CD14-positive monocyte (primary cell): ENCODE measurements around the gene TENT5C. TPM values are rescaled to one million over a fixed set of nuclear protein-coding genes. Genes with fewer than 3 reads are reported as not detected.
A peak's percentile ranks its signal among the peaks of the same experiment; 100 is the strongest.

ENCODE experiments used
- DNase-seq, 3 donors: peaks; one replicate each; pipeline ENCODE4 v3.0.0-alpha.2; 2011 to 2022
- H2AFZ ChIP-seq: 2 replicates; pipeline ENCODE4 v1.6.0; 2012; ENCODE audit warnings: mild to moderate bottlenecking, low read depth, low read length, inconsistent platforms; ENCODE audit not compliant: insufficient read depth, poor library complexity, severe bottlenecking
- H3K27ac ChIP-seq, 2 donors: 1 replicate in 1 of 2; 2 replicates in 1 of 2; pipeline ENCODE4 v1.5.1; 2012 to 2013; ENCODE audit warnings: low read length in 2 of 2, control low read depth in 1 of 2, inconsistent platforms in 1 of 2, low read depth in 1 of 2, mild to moderate bottlenecking in 1 of 2
- H3K27me3 ChIP-seq, 2 donors: one replicate each; pipeline versions ENCODE4 v1.6.0 to v1.6.1; 2011 to 2013; ENCODE audit warnings: low read length in 2 of 2; ENCODE audit not compliant: control insufficient read depth in 2 of 2, insufficient read depth in 2 of 2
- H3K36me3 ChIP-seq, 2 donors: replicated peaks in 1 of 2; 1 replicate in 1 of 2; 2 replicates in 1 of 2; pipeline versions ENCODE4 v1.5.1 to v1.6.1; 2012 to 2013; ENCODE audit warnings: low read length in 2 of 2, control low read depth in 1 of 2, inconsistent platforms in 1 of 2, mild to moderate bottlenecking in 1 of 2; ENCODE audit not compliant: insufficient read depth in 2 of 2, control insufficient read depth in 1 of 2
- H3K4me1 ChIP-seq, 2 donors: 1 replicate in 1 of 2; 2 replicates in 1 of 2; pipeline versions ENCODE4 v1.5.1 to v1.6.1; 2012 to 2013; ENCODE audit warnings: low read length in 2 of 2, control low read depth in 1 of 2, inconsistent platforms in 1 of 2, mild to moderate bottlenecking in 1 of 2, moderate library complexity in 1 of 2; ENCODE audit not compliant: insufficient read depth in 2 of 2, control insufficient read depth in 1 of 2
- H3K4me2 ChIP-seq: replicated peaks from 2 replicates; pipeline ENCODE3; 2012; ENCODE audit warnings: low read length, moderate library complexity, mild to moderate bottlenecking; ENCODE audit not compliant: poor library complexity, severe bottlenecking; ENCODE audit errors: extremely low read depth
- H3K4me3 ChIP-seq, 3 experiments: fragments of 200-600 bp in 1 of 3; sonication (generic) in 1 of 3; replicated peaks in 1 of 3; 1 replicate in 2 of 3; 2 replicates in 1 of 3; pipeline ENCODE4 v1.5.1; 2011 to 2013; ENCODE audit warnings: low read length in 3 of 3, mild to moderate bottlenecking in 3 of 3, control low read depth in 2 of 3, low read depth in 2 of 3, inconsistent platforms in 1 of 3, moderate library complexity in 1 of 3
- H3K79me2 ChIP-seq: 2 replicates; pipeline ENCODE4 v1.6.0; 2012; ENCODE audit warnings: mild to moderate bottlenecking, control low read depth, inconsistent platforms, low read length, moderate library complexity; ENCODE audit not compliant: insufficient read depth
- H3K9ac ChIP-seq: 2 replicates; pipeline ENCODE4 v1.6.0; 2017; ENCODE audit warnings: low read length, mild to moderate bottlenecking; ENCODE audit not compliant: insufficient read depth, poor library complexity, severe bottlenecking
- H3K9me3 ChIP-seq, 2 donors: replicated peaks in 1 of 2; 1 replicate in 1 of 2; 2 replicates in 1 of 2; pipeline versions ENCODE4 v1.5.1 to v1.6.1; 2012 to 2013; ENCODE audit warnings: low read length in 2 of 2, control low read depth in 1 of 2; ENCODE audit not compliant: control insufficient read depth in 1 of 2, insufficient read depth in 1 of 2
- H4K20me1 ChIP-seq: 2 replicates; pipeline ENCODE4 v1.6.0; 2012; ENCODE audit warnings: mild to moderate bottlenecking, low read length, control low read depth, moderate library complexity; ENCODE audit not compliant: insufficient read depth
- H3K27ac Mint-ChIP-seq, 7 donors: one replicate each; pipeline ENCODE4 v1.8.0; 2020; ENCODE audit warnings: mild to moderate bottlenecking in 7 of 7, mixed read lengths in 7 of 7, moderate library complexity in 6 of 7, inconsistent platforms in 2 of 7
- H3K27me3 Mint-ChIP-seq, 3 donors: one replicate each; pipeline ENCODE4 v1.8.0; 2021 to 2022; ENCODE audit warnings: low read depth in 3 of 3, mild to moderate bottlenecking in 3 of 3, mixed read lengths in 3 of 3, moderate library complexity in 3 of 3, inconsistent platforms in 1 of 3
- H3K36me3 Mint-ChIP-seq, 2 donors: one replicate each; pipeline ENCODE4 v1.8.0; 2020; ENCODE audit warnings: mixed read lengths in 2 of 2, inconsistent platforms in 1 of 2, mild to moderate bottlenecking in 1 of 2
- H3K4me1 Mint-ChIP-seq: one replicate; pipeline ENCODE4 v1.8.0; 2020; ENCODE audit warnings: mild to moderate bottlenecking, mixed read lengths
- H3K4me3 Mint-ChIP-seq, 2 donors: one replicate each; pipeline ENCODE4 v1.8.0; 2020; ENCODE audit warnings: mild to moderate bottlenecking in 2 of 2, mixed read lengths in 2 of 2, moderate library complexity in 1 of 2
- H3K9me3 Mint-ChIP-seq, 7 donors: one replicate each; pipeline ENCODE4 v1.8.0; 2020 to 2022; ENCODE audit warnings: mixed read lengths in 7 of 7, mild to moderate bottlenecking in 6 of 7, moderate library complexity in 6 of 7, inconsistent platforms in 2 of 7
- CTCF ChIP-seq: fragments of 200-600 bp; IDR thresholded peaks from one replicate; pipeline ENCODE4 v1.8.0; 2022; ENCODE audit warnings: antibody characterized with exemption, mild to moderate bottlenecking
- WGBS: methylation state at CpG from one replicate; pipeline ENCODE4 v1.1.5; 2013; ENCODE audit warnings: missing lambda C conversion rate; ENCODE audit not compliant: insufficient coverage; 5-methylcytosine and 5-hydroxymethylcytosine counted together
- intact Hi-C, 2 donors: fragments of 100-400 bp; cut with micrococcal nuclease; formaldehyde crosslinking; loops; one replicate each; pipeline versions ENCODE4 v1.15.0 to v1.15.1; 2023
- polyA plus RNA-seq, 3 donors: library from polyadenylated mRNA; depleted of rRNA in 1 of 3; unstranded in 2 of 3; stranded (reverse) in 1 of 3; fragments of 300-500 nt in 2 of 3; fragments of >200 nt in 1 of 3; fragmentation: Illumina TruSeq in 2 of 3; gene quantifications; 1 replicate in 2 of 3; 2 replicates in 1 of 3; pipeline ENCODE4 v1.2.3, GENCODE V29; 2012 to 2021

The TENT5C gene
- polyA plus RNA-seq, 3 donors, result 0.17 to 0.69 (median 0.27) TPM

- peaks cover 8 to 9% of the 10 kb centered on the region in 2 donors for H3K4me1 ChIP-seq
- no peaks in the 10 kb centered on the region for H3K36me3 ChIP-seq
- H3K27ac ChIP-seq, result no peak overlapping the region
- H3K27ac Mint-ChIP-seq, result no peak overlapping the region
- H3K36me3 Mint-ChIP-seq, result no peaks in the 10 kb centered on the region
- H3K79me2 ChIP-seq, result no peaks in the 10 kb centered on the region
- no peak overlapping the region for H2AFZ ChIP-seq
- intact Hi-C loops, result no loop called here
- H3K27me3 Mint-ChIP-seq, result peaks cover 0 to 4% (median 4%) of the 10 kb centered on the region in 3 donors
- no peak overlapping the region for H3K4me2 ChIP-seq
- H3K27me3 ChIP-seq, result no peaks in the 10 kb centered on the region
- DNase-seq, result no peak
- no peaks in the 10 kb centered on the region for H3K9me3 Mint-ChIP-seq
- no peaks in the 10 kb centered on the region for H3K9me3 ChIP-seq
- WGBS, result 100% methylated on average over 10 of the region's 10 CpGs
- no peak overlapping the region for H3K4me3 ChIP-seq
- H3K4me1 Mint-ChIP-seq, result peaks cover 13% of the 10 kb centered on the region
- TF ChIP-seq CTCF, result no peak
- no peak overlapping the region for H3K4me3 Mint-ChIP-seq
- H4K20me1 ChIP-seq, result no peaks in the 10 kb centered on the region
- no peak overlapping the region for H3K9ac ChIP-seq
Observed at GRCh38 chr1:117567435-117567834, 38.4 kb upstream of the TENT5C start.

- H3K27ac Mint-ChIP-seq, result peak overlapping the region in 1 of 7 donors; percentile 7
- intact Hi-C loops, result no loop called here
- TF ChIP-seq CTCF, result no peak
- no peak for DNase-seq
- no peak overlapping the region for H3K4me3 ChIP-seq
- H3K36me3 Mint-ChIP-seq, result no peaks in the 10 kb centered on the region
- H3K79me2 ChIP-seq, result no peaks in the 10 kb centered on the region
- 59% methylated on average over 3 of the region's 3 CpGs for WGBS
- H3K36me3 ChIP-seq, result no peaks in the 10 kb centered on the region
- peaks cover 0 to 4% (median 4%) of the 10 kb centered on the region in 3 donors for H3K27me3 Mint-ChIP-seq
- no peaks in the 10 kb centered on the region for H4K20me1 ChIP-seq
- H3K9ac ChIP-seq, result no peak overlapping the region
- no peak overlapping the region for H3K4me3 Mint-ChIP-seq
- no peak overlapping the region for H3K4me2 ChIP-seq
- H3K9me3 Mint-ChIP-seq, result no peaks in the 10 kb centered on the region
- peaks cover 17% of the 10 kb centered on the region for H3K4me1 Mint-ChIP-seq
- H3K9me3 ChIP-seq, result no peaks in the 10 kb centered on the region
- H3K27me3 ChIP-seq, result no peaks in the 10 kb centered on the region
- H3K4me1 ChIP-seq, result peaks cover 8 to 13% of the 10 kb centered on the region in 2 donors
- no peak overlapping the region for H2AFZ ChIP-seq
- no peak overlapping the region for H3K27ac ChIP-seq
Observed at GRCh38 chr1:117567976-117568375, 37.9 kb upstream of the TENT5C start.
